ENCODE measurements around the gene EP300. TPM values are rescaled to one million over a fixed set of nuclear protein-coding genes. Genes with fewer than 3 reads are reported as not detected.

EP300 gene
- total and polyA plus RNA-seq, 10 donors: 3.9 to 196 (median 113) TPM

GRCh38 chr22:41201141-41201540 is 108.7 kb downstream of the EP300 start:
- WGBS, 5 donors: 34 to 60% (median 52%) methylated on average over 10 of the region's 10 CpGs
- intact Hi-C loops (cut with DNase I; ENCODE audit: low total_unique reads): no loop called here

GRCh38 chr22:41203118-41203517 is 110.7 kb downstream of the EP300 start:
- TF ChIP-seq POLR2AphosphoS5 (IDR thresholded peaks at IDR 0.05) (no peak), CTCF (IDR thresholded peaks at IDR 0.05 in 8 of 11, conservative IDR thresholded peaks at IDR 0.05 in 3 of 11) (no peak), POLR2A (IDR thresholded peaks at IDR 0.05) (no peak)
- Histone ChIP-seq H3K4me3 (no peak overlapping the region), H3K27ac (no peak overlapping the region), H3K36me3 (peaks cover 0 to 6% (median 0%) of the 10 kb centered on the region in 6 donors), H3K27me3 (replicated peaks in 1 of 7) (peaks cover 0 to 18% (median 0%) of the 10 kb centered on the region in 7 donors), H3K4me1 (peaks cover 11 to 45% (median 28%) of the 10 kb centered on the region in 6 donors), H3K9me3 (no peaks in the 10 kb centered on the region)
- intact Hi-C loops (cut with DNase I; ENCODE audit: low total_unique reads): no loop called here
- DNase-seq: no peak
- WGBS, 5 donors: 91 to 98% (median 94%) methylated on average over 2 of the region's 2 CpGs

More at GRCh38 chr22:41201141-41201540, 108.7 kb downstream of the EP300 start:
- H3K36me3 ChIP-seq: no peaks in the 10 kb centered on the region
- H3K27me3 ChIP-seq (replicated peaks in 1 of 7): peaks cover 0 to 18% (median 0%) of the 10 kb centered on the region in 7 donors
- H3K27ac ChIP-seq: no peak overlapping the region
- peaks cover 12 to 41% (median 31%) of the 10 kb centered on the region in 6 donors for H3K4me1 ChIP-seq
- no peaks in the 10 kb centered on the region for H3K9me3 ChIP-seq
- H3K4me3 ChIP-seq: no peak overlapping the region
- DNase-seq: no peak
- TF ChIP-seq CTCF (IDR thresholded peaks at IDR 0.05 in 8 of 11, conservative IDR thresholded peaks at IDR 0.05 in 3 of 11) (no peak), POLR2AphosphoS5 (IDR thresholded peaks at IDR 0.05) (no peak), POLR2A (IDR thresholded peaks at IDR 0.05) (no peak)

- TF ChIP-seq CTCF (IDR thresholded peaks at IDR 0.05 in 8 of 11, conservative IDR thresholded peaks at IDR 0.05 in 3 of 11) (no peak), POLR2AphosphoS5 (IDR thresholded peaks at IDR 0.05) (no peak), POLR2A (IDR thresholded peaks at IDR 0.05) (no peak)
- H3K4me3 ChIP-seq: no peak overlapping the region
- DNase-seq: no peak
- H3K9me3 ChIP-seq: no peaks in the 10 kb centered on the region
- peaks cover 0 to 13% (median 7%) of the 10 kb centered on the region in 6 donors for H3K36me3 ChIP-seq
- no peak overlapping the region for H3K27ac ChIP-seq
- WGBS, 5 donors: 59 to 66% (median 64%) methylated on average over 6 of the region's 6 CpGs
- intact Hi-C loops (cut with DNase I; ENCODE audit: low total_unique reads): no loop called here
- peaks cover 6 to 41% (median 20%) of the 10 kb centered on the region in 6 donors for H3K4me1 ChIP-seq
- peaks cover 0 to 10% (median 0%) of the 10 kb centered on the region in 7 donors for H3K27me3 ChIP-seq (replicated peaks in 1 of 7)
Measured at GRCh38 chr22:41204066-41204465, 111.7 kb downstream of the EP300 start.

GRCh38 chr22:41204992-41205900 is 112.9 kb downstream of the EP300 start, which contains the start of gene L3MBTL2:
Gene L3MBTL2 (plus strand): TSS chr22:41205312. CDS start chr22:41205363, 51 bp downstream.
- peaks cover 0 to 9% (median 0%) of the 10 kb centered on the region in 7 donors for H3K27me3 ChIP-seq (replicated peaks in 1 of 7)
- peaks cover 6 to 39% (median 20%) of the 10 kb centered on the region in 6 donors for H3K4me1 ChIP-seq
- peak within 1 kb of the TSS; percentile 70 to 91 (median 79) for H3K4me3 ChIP-seq
- H3K36me3 ChIP-seq: peaks cover 0 to 25% (median 18%) of the 10 kb centered on the region in 6 donors
- H3K27ac ChIP-seq: peak within 1 kb of the TSS; percentile 16 to 89 (median 76)
- peak; percentile 99 for DNase-seq
- WGBS, 5 donors: 1 to 3% (median 2%) methylated on average over 29 to 47 of the region's 47 CpGs
- H3K9me3 ChIP-seq: no peaks in the 10 kb centered on the region
- intact Hi-C loops (cut with DNase I; ENCODE audit: low total_unique reads): no loop called here
- TF ChIP-seq POLR2AphosphoS5 (IDR thresholded peaks at IDR 0.05) (peak; percentile 92 to 94 (median 93)), CTCF (IDR thresholded peaks at IDR 0.05 in 8 of 11, conservative IDR thresholded peaks at IDR 0.05 in 3 of 11) (peak in 2 of 11 experiments; percentile 27 to 30), POLR2A (IDR thresholded peaks at IDR 0.05) (no peak)

All from spleen (tissue), 11 donors.